Smooth muscle cell of the pulmonary artery (primary cell): Measurements from ENCODE around the gene GAP43. TPM values are rescaled to one million over a fixed set of nuclear protein-coding genes. Genes with fewer than 3 reads are reported as not detected.

ENCODE experiments used
- total RNA-seq: library from RNA; depleted of rRNA; stranded (reverse); fragments of >200 nt; gene quantifications from 2 replicates; pipeline ENCODE4 v1.2.3, GENCODE V29; 2014

GAP43 gene, protein sequence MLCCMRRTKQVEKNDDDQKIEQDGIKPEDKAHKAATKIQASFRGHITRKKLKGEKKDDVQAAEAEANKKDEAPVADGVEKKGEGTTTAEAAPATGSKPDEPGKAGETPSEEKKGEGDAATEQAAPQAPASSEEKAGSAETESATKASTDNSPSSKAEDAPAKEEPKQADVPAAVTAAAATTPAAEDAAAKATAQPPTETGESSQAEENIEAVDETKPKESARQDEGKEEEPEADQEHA
- total RNA-seq = 5.7 and 6.1 TPM in 2 replicates

DNA sequence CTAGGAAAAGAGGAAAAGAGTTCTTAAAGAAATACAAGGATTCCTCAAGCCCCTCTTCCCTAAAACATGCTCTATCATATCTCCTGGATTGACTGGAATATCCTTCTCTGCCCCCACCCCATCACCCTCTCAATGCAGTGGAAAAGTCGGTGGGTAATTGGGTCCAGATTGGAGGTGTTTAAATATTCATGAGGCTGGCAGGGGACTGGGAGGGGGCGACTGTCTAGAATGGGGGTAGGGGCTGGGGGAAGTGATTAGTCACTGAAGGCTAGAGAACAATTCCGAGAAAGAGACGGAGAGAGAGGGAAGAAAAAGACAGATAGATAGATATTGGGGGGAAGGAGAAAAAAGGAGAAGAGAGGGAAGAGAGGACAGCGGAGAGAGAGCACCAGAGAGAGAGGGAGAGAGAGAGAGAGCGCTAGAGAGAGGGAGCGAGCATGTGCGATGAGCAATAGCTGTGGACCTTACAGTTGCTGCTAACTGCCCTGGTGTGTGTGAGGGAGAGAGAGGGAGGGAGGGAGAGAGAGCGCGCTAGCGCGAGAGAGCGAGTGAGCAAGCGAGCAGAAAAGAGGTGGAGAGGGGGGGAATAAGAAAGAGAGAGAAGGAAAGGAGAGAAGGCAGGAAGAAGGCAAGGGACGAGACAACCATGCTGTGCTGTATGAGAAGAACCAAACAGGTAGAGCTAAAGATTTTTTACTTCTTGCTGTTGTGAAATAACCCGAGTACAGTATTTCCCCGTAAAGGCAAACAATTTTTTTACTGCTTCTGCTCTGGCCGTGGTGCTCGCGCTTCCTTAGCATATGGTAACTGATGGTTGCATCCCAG, at the start of gene GAP43:
Gene GAP43 (plus strand): TSS at position 467 of the 825 bp plus-strand sequence. CDS start 180 bp downstream, at position 647.

